Measurements from ENCODE around the gene RETSAT. TPM values are rescaled to one million over a fixed set of nuclear protein-coding genes. Genes with fewer than 3 reads are reported as not detected.

Gene RETSAT
- total RNA-seq, 2 donors from 2014 or later = 68.5 to 98.6 TPM

DNA sequence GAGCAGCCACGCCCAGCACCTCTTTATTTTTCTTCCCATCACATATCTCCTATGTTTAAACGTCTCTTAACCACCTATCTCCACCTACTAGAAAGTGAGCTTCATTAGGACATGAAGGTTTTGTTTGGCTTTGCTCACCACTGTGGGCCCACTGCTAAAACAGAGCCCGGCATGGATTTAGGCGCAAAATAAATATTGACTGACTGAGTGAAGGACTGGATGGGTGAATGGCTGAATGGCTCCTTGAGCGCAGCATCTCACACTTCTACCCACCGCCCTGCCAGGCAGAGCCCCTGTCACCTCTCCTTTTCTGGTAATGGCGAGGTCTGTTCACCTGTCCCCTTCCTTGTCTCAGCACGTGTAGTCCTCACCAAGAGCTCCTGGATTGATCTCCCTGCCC lies 45.7 kb upstream of the RETSAT start:
- Histone ChIP-seq H3K4me1 (peaks cover 16% of the 10 kb centered on the region), H3K36me3 (replicated peaks in 1 of 2; ENCODE audit: insufficient read depth in 1 of 2, low read depth in 2 of 2) (no peaks in the 10 kb centered on the region), H3K27me3 (no peaks in the 10 kb centered on the region), H3K27ac (no peak overlapping the region), H3K4me3 (no peak overlapping the region), H3K9me3 (no peaks in the 10 kb centered on the region)
- TF ChIP-seq, protein P1, sequence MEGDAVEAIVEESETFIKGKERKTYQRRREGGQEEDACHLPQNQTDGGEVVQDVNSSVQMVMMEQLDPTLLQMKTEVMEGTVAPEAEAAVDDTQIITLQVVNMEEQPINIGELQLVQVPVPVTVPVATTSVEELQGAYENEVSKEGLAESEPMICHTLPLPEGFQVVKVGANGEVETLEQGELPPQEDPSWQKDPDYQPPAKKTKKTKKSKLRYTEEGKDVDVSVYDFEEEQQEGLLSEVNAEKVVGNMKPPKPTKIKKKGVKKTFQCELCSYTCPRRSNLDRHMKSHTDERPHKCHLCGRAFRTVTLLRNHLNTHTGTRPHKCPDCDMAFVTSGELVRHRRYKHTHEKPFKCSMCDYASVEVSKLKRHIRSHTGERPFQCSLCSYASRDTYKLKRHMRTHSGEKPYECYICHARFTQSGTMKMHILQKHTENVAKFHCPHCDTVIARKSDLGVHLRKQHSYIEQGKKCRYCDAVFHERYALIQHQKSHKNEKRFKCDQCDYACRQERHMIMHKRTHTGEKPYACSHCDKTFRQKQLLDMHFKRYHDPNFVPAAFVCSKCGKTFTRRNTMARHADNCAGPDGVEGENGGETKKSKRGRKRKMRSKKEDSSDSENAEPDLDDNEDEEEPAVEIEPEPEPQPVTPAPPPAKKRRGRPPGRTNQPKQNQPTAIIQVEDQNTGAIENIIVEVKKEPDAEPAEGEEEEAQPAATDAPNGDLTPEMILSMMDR (IDR thresholded peaks at IDR 0.05) = no peak
- TF ChIP-seq POLR2A (IDR thresholded peaks at IDR 0.05) = no peak
- peak in 1 of 4 donors; percentile 1 for DNase-seq
- 87 to 94% methylated on average over 8 of the region's 8 CpGs for WGBS, 2 donors
- intact Hi-C loops (cut with DNase I) = loop anchor here (5.0 kb wide), 1 partner anchor 33 kb away; no protein-coding TSS in a partner anchor
- ATAC-seq = no peak

DNA sequence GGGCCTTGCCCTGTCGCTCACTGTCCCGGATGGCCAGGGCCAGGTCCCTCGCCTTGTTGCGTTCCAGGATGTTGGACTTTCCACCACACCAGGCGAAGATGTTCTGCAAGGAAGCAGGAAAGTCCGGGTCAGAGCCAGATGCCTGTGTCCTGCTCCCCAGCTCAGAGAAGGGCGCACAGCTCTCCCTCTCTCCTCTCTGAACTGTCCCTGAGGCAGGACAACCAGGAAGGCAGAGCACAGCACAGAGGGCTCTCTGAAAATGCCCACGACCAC lies 44.8 kb upstream of the RETSAT start:
- no peaks in the 10 kb centered on the region for H3K27me3 ChIP-seq
- peaks cover 16% of the 10 kb centered on the region for H3K4me1 ChIP-seq
- TF ChIP-seq POLR2A (IDR thresholded peaks at IDR 0.05) = no peak
- TF ChIP-seq, protein P1 (IDR thresholded peaks at IDR 0.05) = no peak
- 92 to 93% methylated on average over 8 of the region's 8 CpGs for WGBS, 2 donors
- intact Hi-C loops (cut with DNase I) = no loop called here
- H3K36me3 ChIP-seq (replicated peaks in 1 of 2; ENCODE audit: insufficient read depth in 1 of 2, low read depth in 2 of 2) = no peaks in the 10 kb centered on the region
- DNase-seq = no peak
- H3K27ac ChIP-seq = no peak overlapping the region
- no peaks in the 10 kb centered on the region for H3K9me3 ChIP-seq
- no peak overlapping the region for H3K4me3 ChIP-seq
- no peak for ATAC-seq

DNA sequence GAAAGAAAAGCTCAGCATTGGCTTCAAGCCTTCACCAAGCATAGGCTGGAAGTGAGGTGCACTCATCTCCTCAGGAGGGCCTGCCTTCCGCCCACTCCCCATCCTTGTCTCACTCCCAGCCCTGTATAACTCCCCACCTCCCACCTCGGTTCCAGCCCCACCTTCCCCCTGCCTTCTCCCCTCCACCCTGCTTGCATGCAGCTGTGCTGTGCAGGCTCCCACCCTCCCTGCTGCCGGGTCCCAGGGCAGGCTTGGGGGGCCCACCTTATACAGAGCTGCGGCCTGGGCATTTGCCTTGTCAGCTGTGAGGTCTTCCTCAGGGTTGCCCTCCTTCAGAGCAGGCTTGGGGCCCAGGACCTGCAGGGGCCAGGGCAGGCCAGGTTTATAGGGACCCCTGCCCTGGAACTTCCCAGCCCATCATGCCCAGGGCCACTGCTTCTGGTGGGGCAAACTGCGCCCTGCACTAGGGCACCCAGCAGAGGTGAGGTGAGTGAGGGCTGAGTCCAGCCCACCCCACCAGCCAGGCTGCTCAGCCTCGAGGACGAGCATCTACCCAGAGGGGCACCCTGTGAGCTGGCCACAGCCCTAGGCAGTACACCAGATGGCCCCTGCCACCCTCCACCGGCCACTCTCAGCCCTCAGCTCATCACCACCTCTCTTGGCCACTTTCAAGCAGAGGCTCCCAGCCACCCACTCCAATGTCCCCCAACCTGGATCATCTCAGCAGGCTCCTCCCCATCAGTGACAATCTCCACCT lies 44.3 kb upstream of the RETSAT start:
- H3K4me3 ChIP-seq = no peak overlapping the region
- intact Hi-C loops (cut with DNase I) = no loop called here
- H3K9me3 ChIP-seq = no peaks in the 10 kb centered on the region
- H3K4me1 ChIP-seq = peaks cover 16% of the 10 kb centered on the region
- H3K36me3 ChIP-seq (replicated peaks in 1 of 2; ENCODE audit: insufficient read depth in 1 of 2, low read depth in 2 of 2) = no peaks in the 10 kb centered on the region
- H3K27me3 ChIP-seq = no peaks in the 10 kb centered on the region
- WGBS, 2 donors = 89 to 95% methylated on average over 6 to 8 of the region's 8 CpGs
- no peak overlapping the region for H3K27ac ChIP-seq
- DNase-seq (peak in 1 of 4 donors; percentile 8), ATAC-seq (no peak)
- TF ChIP-seq POLR2A (IDR thresholded peaks at IDR 0.05) = no peak
- TF ChIP-seq, protein P1 (IDR thresholded peaks at IDR 0.05) = no peak

DNA sequence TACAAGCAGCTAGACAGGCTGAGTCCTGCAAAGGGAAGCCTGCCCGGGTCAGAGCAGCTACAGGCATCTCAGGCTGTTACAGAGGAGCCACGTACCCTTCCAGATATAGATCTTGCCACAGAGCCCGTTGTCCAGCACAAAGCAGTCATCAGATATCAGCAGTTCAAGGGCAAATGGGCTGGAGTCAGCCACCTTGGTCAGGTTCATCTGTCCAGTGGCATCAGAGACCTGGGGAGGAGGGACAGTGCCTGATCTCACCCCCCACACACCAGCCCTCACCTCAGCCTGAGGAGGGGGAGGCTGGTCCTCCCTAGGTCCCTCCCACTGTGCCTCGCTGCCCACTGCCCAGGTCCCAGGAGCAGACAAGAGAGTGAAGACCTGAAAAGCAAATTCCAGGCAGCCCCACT lies 43.6 kb upstream of the RETSAT start:
- no peak for DNase-seq
- TF ChIP-seq, protein P1 (IDR thresholded peaks at IDR 0.05) = no peak
- no peak for TF ChIP-seq POLR2A (IDR thresholded peaks at IDR 0.05)
- Histone ChIP-seq H3K36me3 (replicated peaks in 1 of 2; ENCODE audit: insufficient read depth in 1 of 2, low read depth in 2 of 2) (no peaks in the 10 kb centered on the region), H3K27ac (peak overlapping the region in 2 of 4 donors; percentile 31 to 73), H3K9me3 (no peaks in the 10 kb centered on the region), H3K4me3 (no peak overlapping the region), H3K27me3 (no peaks in the 10 kb centered on the region), H3K4me1 (peaks cover 16% of the 10 kb centered on the region)
- 73 to 74% methylated on average over 1 to 4 of the region's 4 CpGs for WGBS, 2 donors
- intact Hi-C loops (cut with DNase I) = no loop called here
- no peak for ATAC-seq
